Natural killer cell (primary cell): Measurements from ENCODE around the gene PPM1M. TPM values are rescaled to one million over a fixed set of nuclear protein-coding genes. Genes with fewer than 3 reads are reported as not detected.
A peak's percentile ranks its signal among the peaks of the same experiment; 100 is the strongest.

Experiments used
- ATAC-seq, 3 donors: fragments of 150-1000 bp in 2 of 3; fragments of 200-7000 bp in 1 of 3; cut with Tn5 transposase; 1 replicate in 1 of 3; 2 replicates in 2 of 3; pipeline ENCODE4 v1.10.0; 2021; ENCODE audit warnings: mild to moderate bottlenecking in 2 of 3, moderate library complexity in 2 of 3
- DNase-seq, 2 donors: peaks; one replicate each; pipeline versions ENCODE4 v3.0.0 to v3.0.0-alpha.2; 2013 to 2021; ENCODE audit warnings: mixed read lengths in 1 of 2
- H3K27ac ChIP-seq: one replicate; pipeline ENCODE4 v1.5.1; 2013; ENCODE audit warnings: mild to moderate bottlenecking, low read length
- H3K27me3 ChIP-seq: one replicate; pipeline ENCODE4 v1.6.1; 2013; ENCODE audit warnings: low read length; ENCODE audit not compliant: control insufficient read depth, insufficient read depth
- H3K36me3 ChIP-seq: one replicate; pipeline ENCODE4 v1.6.1; 2013; ENCODE audit warnings: low read length; ENCODE audit not compliant: control insufficient read depth, insufficient read depth
- H3K4me1 ChIP-seq: one replicate; pipeline ENCODE4 v1.6.1; 2013; ENCODE audit warnings: low read length; ENCODE audit not compliant: control insufficient read depth, insufficient read depth
- H3K4me3 ChIP-seq: one replicate; pipeline ENCODE4 v1.5.1; 2013; ENCODE audit warnings: low read length
- H3K9me3 ChIP-seq: one replicate; pipeline ENCODE4 v1.6.1; 2013; ENCODE audit warnings: low read length; ENCODE audit not compliant: control insufficient read depth, insufficient read depth
- H3K27ac Mint-ChIP-seq, 2 donors: one replicate each; pipeline ENCODE4 v1.8.0; 2022; ENCODE audit warnings: mild to moderate bottlenecking in 2 of 2, mixed read lengths in 2 of 2, moderate library complexity in 1 of 2
- H3K27me3 Mint-ChIP-seq, 2 donors: one replicate each; pipeline ENCODE4 v1.8.0; 2022; ENCODE audit warnings: low read depth in 2 of 2, mixed read lengths in 2 of 2
- H3K36me3 Mint-ChIP-seq: one replicate; pipeline ENCODE4 v1.8.0; 2022; ENCODE audit warnings: mixed read lengths
- H3K4me1 Mint-ChIP-seq, 2 donors: one replicate each; pipeline ENCODE4 v1.8.0; 2022; ENCODE audit warnings: mixed read lengths in 2 of 2
- H3K4me3 Mint-ChIP-seq: one replicate; pipeline ENCODE4 v1.8.0; 2022; ENCODE audit warnings: mild to moderate bottlenecking, moderate library complexity, mixed read lengths
- H3K9me3 Mint-ChIP-seq, 2 donors: one replicate each; pipeline ENCODE4 v1.8.0; 2022; ENCODE audit warnings: mixed read lengths in 2 of 2
- WGBS: methylation state at CpG from one replicate; pipeline ENCODE4 v1.1.7; 2013; ENCODE audit warnings: missing lambda C conversion rate; ENCODE audit not compliant: insufficient coverage; 5-methylcytosine and 5-hydroxymethylcytosine counted together
- intact Hi-C: fragments of 100-400 bp; cut with micrococcal nuclease; formaldehyde crosslinking; loops from one replicate; pipeline ENCODE4 v1.14.2; 2022
- total RNA-seq, 4 donors: library from RNA; stranded (reverse); fragments of 120-200 nt in 1 of 4; gene quantifications; one replicate each; pipeline versions ENCODE4 v1.2.3 to v1.2.4, GENCODE V29; 2013 to 2022
- TF ChIP-seq, protein P1 (sequence below): fragments of 200-600 bp; IDR thresholded peaks from one replicate; pipeline ENCODE4 v1.8.0; 2022; ENCODE audit warnings: antibody characterized with exemption

Gene PPM1M
- total RNA-seq, 3 donors from 2014 or later (not counting 1 experiment from before 2014, with no cell fraction given) = 66.0 to 83.7 (median 77.8) TPM

DNA sequence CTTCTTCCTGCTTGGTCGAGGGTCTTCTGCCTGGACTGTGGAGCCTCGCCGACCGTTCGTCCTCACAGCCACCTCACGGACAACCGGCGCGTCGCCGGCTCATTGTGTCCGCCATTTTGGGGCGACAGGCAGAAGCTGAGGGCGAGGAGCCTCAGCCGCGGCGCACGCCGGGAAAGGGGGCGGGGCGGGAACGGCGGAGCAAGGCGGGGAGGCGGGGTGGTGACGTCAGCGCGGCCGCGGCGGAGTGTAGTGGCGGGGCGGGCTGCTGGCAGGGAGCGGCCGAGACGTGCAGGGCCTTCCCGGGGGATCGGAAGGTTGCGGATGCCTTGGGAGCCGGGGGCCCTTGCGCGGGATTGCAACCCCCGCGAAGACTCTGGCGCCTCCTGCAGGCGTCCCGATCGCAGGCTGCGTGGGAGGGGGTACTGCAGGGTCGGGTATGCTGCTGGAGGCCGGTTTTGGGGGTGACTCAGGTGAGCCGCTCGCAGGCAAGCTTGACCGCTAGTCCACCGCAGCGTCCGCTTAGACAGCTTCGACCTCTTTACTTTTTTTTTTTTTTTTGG, 33.0 kb downstream of the PPM1M start, which contains the start of gene WDR82:
Gene WDR82 (minus strand): TSS at position 140 of the 560 bp plus-strand sequence. CDS start 288 bp downstream, outside the sequence.
- peaks cover 10% of the 10 kb centered on the region for H3K36me3 ChIP-seq
- H3K27me3 ChIP-seq = no peaks in the 10 kb centered on the region
- Mint-ChIP-seq H3K9me3 (no peaks in the 10 kb centered on the region), H3K27me3 (peaks cover 0 to 3% of the 10 kb centered on the region in 2 donors), H3K27ac (peak within 1 kb of the TSS; percentile 90 to 98), H3K4me1 (peaks cover 62 to 77% of the 10 kb centered on the region in 2 donors), H3K4me3 (peak within 1 kb of the TSS; percentile 94), H3K36me3 (no peaks in the 10 kb centered on the region)
- intact Hi-C loops = loop anchor here (1.0 to 5.0 kb wide), 4 partner anchors 9 to 39 kb away; partner anchors contain the start of genes GLYCTK and TWF2
- under 1% methylated on average over 58 of the region's 58 CpGs for WGBS
- peaks cover 66% of the 10 kb centered on the region for H3K4me1 ChIP-seq
- TF ChIP-seq, protein P1, sequence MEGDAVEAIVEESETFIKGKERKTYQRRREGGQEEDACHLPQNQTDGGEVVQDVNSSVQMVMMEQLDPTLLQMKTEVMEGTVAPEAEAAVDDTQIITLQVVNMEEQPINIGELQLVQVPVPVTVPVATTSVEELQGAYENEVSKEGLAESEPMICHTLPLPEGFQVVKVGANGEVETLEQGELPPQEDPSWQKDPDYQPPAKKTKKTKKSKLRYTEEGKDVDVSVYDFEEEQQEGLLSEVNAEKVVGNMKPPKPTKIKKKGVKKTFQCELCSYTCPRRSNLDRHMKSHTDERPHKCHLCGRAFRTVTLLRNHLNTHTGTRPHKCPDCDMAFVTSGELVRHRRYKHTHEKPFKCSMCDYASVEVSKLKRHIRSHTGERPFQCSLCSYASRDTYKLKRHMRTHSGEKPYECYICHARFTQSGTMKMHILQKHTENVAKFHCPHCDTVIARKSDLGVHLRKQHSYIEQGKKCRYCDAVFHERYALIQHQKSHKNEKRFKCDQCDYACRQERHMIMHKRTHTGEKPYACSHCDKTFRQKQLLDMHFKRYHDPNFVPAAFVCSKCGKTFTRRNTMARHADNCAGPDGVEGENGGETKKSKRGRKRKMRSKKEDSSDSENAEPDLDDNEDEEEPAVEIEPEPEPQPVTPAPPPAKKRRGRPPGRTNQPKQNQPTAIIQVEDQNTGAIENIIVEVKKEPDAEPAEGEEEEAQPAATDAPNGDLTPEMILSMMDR = no peak
- H3K9me3 ChIP-seq = no peaks in the 10 kb centered on the region
- DNase-seq (peak; percentile 98), ATAC-seq (peak; percentile 78 to 94 (median 84))
- H3K4me3 ChIP-seq = peak within 1 kb of the TSS; percentile 97
- peak within 1 kb of the TSS; percentile 97 for H3K27ac ChIP-seq

DNA sequence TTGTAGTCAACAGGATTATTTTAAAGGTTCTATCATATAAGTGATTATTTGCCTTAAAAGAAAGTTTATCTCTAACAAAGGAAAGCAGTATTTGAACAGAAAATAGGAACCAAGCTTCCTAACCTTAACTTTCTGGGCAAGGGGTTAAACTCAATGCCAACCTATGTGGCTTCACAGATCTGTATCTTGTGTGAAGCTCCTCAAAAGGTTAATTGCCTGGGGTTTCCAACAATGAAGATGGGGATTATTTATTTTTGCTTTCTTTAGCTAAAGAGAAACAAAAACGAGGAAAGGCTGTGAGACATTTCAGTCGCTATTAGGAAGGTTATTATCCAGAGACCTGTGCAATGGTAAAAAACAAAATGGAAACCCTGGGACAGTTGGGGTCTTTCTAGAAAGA, 34.0 kb downstream of the PPM1M start:
- H3K9me3 ChIP-seq = no peaks in the 10 kb centered on the region
- H3K9me3 Mint-ChIP-seq = no peaks in the 10 kb centered on the region
- peaks cover 0 to 3% of the 10 kb centered on the region in 2 donors for H3K27me3 Mint-ChIP-seq
- peak overlapping the region; percentile 97 for H3K27ac ChIP-seq
- WGBS = 49% methylated on average over 2 of the region's 2 CpGs
- H3K4me3 Mint-ChIP-seq = peak overlapping the region; percentile 94
- peaks cover 52 to 67% of the 10 kb centered on the region in 2 donors for H3K4me1 Mint-ChIP-seq
- intact Hi-C loops = loop anchor here (1.0 to 5.0 kb wide), 3 partner anchors 8 to 33 kb away; partner anchors contain the start of gene GLYCTK
- no peaks in the 10 kb centered on the region for H3K36me3 Mint-ChIP-seq
- no peak overlapping the region for H3K4me3 ChIP-seq
- TF ChIP-seq, protein P1 = no peak
- H3K4me1 ChIP-seq = peaks cover 66% of the 10 kb centered on the region
- peaks cover 4% of the 10 kb centered on the region for H3K36me3 ChIP-seq
- ATAC-seq = no peak
- peak in 1 of 2 donors; percentile 58 for DNase-seq
- H3K27ac Mint-ChIP-seq = peak overlapping the region; percentile 90 to 98
- no peaks in the 10 kb centered on the region for H3K27me3 ChIP-seq

DNA sequence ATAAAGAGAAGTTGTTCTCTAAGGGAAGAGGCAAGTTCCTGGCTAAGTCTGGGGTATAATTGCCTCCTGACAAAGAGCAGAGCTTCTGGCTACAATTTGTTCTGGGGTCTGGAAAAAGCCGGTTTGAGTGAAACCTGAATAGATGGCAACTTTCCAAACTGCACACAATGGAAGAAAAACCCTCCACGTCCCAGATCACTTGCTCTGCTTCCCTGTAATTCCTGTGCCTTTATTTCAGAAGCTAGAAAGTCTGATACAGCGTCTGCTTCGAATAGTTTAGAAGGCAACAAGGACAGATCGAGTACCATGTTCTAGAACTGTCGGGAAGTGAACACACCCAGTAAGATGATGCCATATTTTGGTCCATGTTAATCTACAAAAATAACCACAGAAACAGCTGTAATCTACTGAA, 34.5 kb downstream of the PPM1M start:
- H3K36me3 ChIP-seq = peaks cover 2% of the 10 kb centered on the region
- H3K4me1 Mint-ChIP-seq = peaks cover 49 to 63% of the 10 kb centered on the region in 2 donors
- intact Hi-C loops = loop anchor here (1.0 kb wide), 1 partner anchor 9 kb away; no protein-coding TSS in a partner anchor

More for the DNA sequence above, 34.5 kb downstream of the PPM1M start:
- H3K9me3 ChIP-seq = no peaks in the 10 kb centered on the region
- no peak for DNase-seq
- WGBS = 84% methylated on average over 6 of the region's 6 CpGs
- Mint-ChIP-seq H3K4me3 (peak overlapping the region; percentile 25), H3K27ac (peak overlapping the region; percentile 90 to 98), H3K36me3 (no peaks in the 10 kb centered on the region), H3K27me3 (peaks cover 0 to 3% of the 10 kb centered on the region in 2 donors), H3K9me3 (no peaks in the 10 kb centered on the region)
- peaks cover 61% of the 10 kb centered on the region for H3K4me1 ChIP-seq
- TF ChIP-seq, protein P1 = no peak
- no peak for ATAC-seq
- peak overlapping the region; percentile 97 for H3K27ac ChIP-seq
- H3K27me3 ChIP-seq = no peaks in the 10 kb centered on the region
- no peak overlapping the region for H3K4me3 ChIP-seq
